Stomach smooth muscle (tissue), 2 donors: ENCODE data around the gene EN2.
"Not testable (repeated sequence)": the region's sequence is repeated elsewhere in the genome, so short reads cannot be mapped to it uniquely, and the experiment has no call there.

ENCODE experiments used
- H3K27ac ChIP-seq: one replicate; pipeline ENCODE4 v1.7.0; 2013; ENCODE audit warnings: mild to moderate bottlenecking, low read length, inconsistent platforms
- H3K27me3 ChIP-seq, 2 donors: one replicate each; pipeline ENCODE4 v1.7.0; 2013; ENCODE audit warnings: low read length in 2 of 2; ENCODE audit not compliant: insufficient read depth in 2 of 2, control insufficient read depth in 1 of 2
- H3K36me3 ChIP-seq, 2 donors: one replicate each; pipeline ENCODE4 v1.7.0; 2013; ENCODE audit warnings: low read length in 2 of 2; ENCODE audit not compliant: control insufficient read depth in 2 of 2, insufficient read depth in 2 of 2
- H3K4me1 ChIP-seq: one replicate; pipeline ENCODE4 v1.7.0; 2013; ENCODE audit warnings: low read length; ENCODE audit not compliant: control insufficient read depth, insufficient read depth
- H3K4me3 ChIP-seq, 2 donors: one replicate each; pipeline ENCODE4 v1.7.0; 2013; ENCODE audit warnings: low read length in 2 of 2
- H3K9ac ChIP-seq, 2 donors: one replicate each; pipeline ENCODE4 v1.7.0; 2013; ENCODE audit warnings: low read length in 2 of 2, mild to moderate bottlenecking in 1 of 2
- H3K9me3 ChIP-seq, 2 donors: one replicate each; pipeline ENCODE4 v1.7.0; 2013; ENCODE audit warnings: low read length in 2 of 2; ENCODE audit not compliant: control insufficient read depth in 2 of 2
- donor health status: healthy.
- donor health status: Pancreatic carcinoma.

Gene EN2

GRCh38 chr7:155441856-155442255 lies 16.1 kb upstream of the EN2 start:
- Histone ChIP-seq H3K27ac (no peak overlapping the region), H3K27me3 (peaks cover 27 to 49% of the 10 kb centered on the region in 2 donors)

DNA sequence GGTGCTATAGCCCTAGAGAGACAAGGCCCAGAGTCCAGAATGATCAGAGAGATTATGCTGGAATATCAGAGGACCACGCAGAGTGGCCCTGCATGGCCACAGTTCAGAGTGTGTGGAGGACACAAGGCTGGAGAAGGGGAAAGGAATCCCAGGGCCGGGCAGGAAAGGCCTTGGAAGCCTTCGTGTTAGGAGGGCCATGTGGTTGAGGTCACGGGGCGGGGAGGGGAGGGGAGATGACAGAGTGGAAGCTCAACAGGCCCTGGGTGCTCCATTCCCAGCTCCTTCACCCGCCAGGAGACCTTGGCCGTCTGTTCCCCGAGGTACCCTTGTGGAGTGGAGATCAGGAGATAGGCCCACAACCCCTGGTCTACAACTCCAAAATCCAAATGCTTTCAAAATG lies 13.2 kb upstream of the EN2 start:
- H3K27ac ChIP-seq, result no peak overlapping the region
- no peak overlapping the region for H3K9ac ChIP-seq
- H3K36me3 ChIP-seq, result no peaks in the 10 kb centered on the region
- no peak overlapping the region for H3K4me3 ChIP-seq
- H3K9me3 ChIP-seq, result no peaks in the 10 kb centered on the region
- peaks cover 7% of the 10 kb centered on the region for H3K4me1 ChIP-seq
- H3K27me3 ChIP-seq, result peaks cover 39 to 45% of the 10 kb centered on the region in 2 donors

More at GRCh38 chr7:155441856-155442255, 16.1 kb upstream of the EN2 start:
- no peaks in the 10 kb centered on the region for H3K9me3 ChIP-seq
- no peak overlapping the region for H3K9ac ChIP-seq
- no peak overlapping the region for H3K4me3 ChIP-seq
- no peaks in the 10 kb centered on the region for H3K36me3 ChIP-seq
- H3K4me1 ChIP-seq, result no peaks in the 10 kb centered on the region

DNA sequence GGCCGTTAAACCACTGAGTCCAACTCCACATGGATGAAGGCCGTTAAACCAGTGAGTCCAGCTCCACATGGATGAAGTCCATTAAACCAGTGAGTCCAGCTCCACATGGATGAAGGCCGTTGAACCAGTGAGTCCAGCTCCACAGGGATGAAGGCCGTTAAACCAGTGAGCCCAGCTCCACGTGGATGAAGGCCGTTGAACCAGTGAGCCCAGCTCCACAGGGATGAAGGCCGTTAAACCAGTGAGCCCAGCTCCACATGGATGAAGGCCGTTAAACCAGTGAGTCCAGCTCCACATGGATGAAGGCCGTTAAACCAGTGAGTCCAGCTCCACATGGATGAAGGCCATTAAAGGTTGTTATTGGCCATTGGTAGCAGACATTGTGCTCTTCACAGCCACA lies 12.3 kb upstream of the EN2 start:
- not testable (repeated sequence) for H3K27ac ChIP-seq, H3K36me3 ChIP-seq, H3K4me1 ChIP-seq, H3K4me3 ChIP-seq, H3K9ac ChIP-seq, H3K9me3 ChIP-seq
- H3K27me3 ChIP-seq, result peaks cover 41 to 45% of the 10 kb centered on the region in 2 donors

GRCh38 chr7:155447603-155448002 lies 10.3 kb upstream of the EN2 start:
- Histone ChIP-seq H3K4me1 (peaks cover 7% of the 10 kb centered on the region), H3K9me3 (no peaks in the 10 kb centered on the region), H3K36me3 (no peaks in the 10 kb centered on the region), H3K27me3 (peaks cover 54 to 57% of the 10 kb centered on the region in 2 donors), H3K27ac (no peak overlapping the region), H3K4me3 (no peak overlapping the region), H3K9ac (no peak overlapping the region)

DNA sequence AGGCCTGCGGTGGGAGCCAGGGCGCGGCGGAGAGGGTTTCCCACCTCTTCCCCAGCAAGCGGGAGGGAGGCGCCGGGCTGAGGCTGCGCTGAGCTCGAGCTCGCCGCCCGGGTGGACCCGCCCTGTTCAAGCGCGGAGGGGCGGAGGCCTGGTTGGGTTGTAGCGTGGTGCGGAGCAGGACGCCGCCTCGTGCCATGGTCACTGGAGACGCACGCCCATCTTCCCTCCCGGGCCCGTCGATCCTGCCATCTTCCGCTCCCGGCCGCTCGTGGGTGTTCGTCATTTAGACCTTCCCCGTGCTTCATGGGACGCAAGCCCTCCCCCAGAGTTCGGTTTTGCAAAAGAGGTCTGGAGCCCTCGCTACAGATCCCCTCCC lies 9.3 kb upstream of the EN2 start:
- no peak overlapping the region for H3K9ac ChIP-seq
- H3K27me3 ChIP-seq, result peaks cover 58 to 67% of the 10 kb centered on the region in 2 donors
- no peaks in the 10 kb centered on the region for H3K9me3 ChIP-seq
- H3K27ac ChIP-seq, result no peak overlapping the region
- H3K4me3 ChIP-seq, result peak overlapping the region in 1 of 2 donors; percentile 15
- H3K4me1 ChIP-seq, result peaks cover 7% of the 10 kb centered on the region
- no peaks in the 10 kb centered on the region for H3K36me3 ChIP-seq

GRCh38 chr7:155449008-155449868 lies 8.7 kb upstream of the EN2 start:
- Histone ChIP-seq H3K9ac (no peak overlapping the region), H3K9me3 (no peaks in the 10 kb centered on the region), H3K36me3 (no peaks in the 10 kb centered on the region), H3K4me3 (no peak overlapping the region), H3K27me3 (peaks cover 60 to 72% of the 10 kb centered on the region in 2 donors), H3K27ac (no peak overlapping the region), H3K4me1 (peaks cover 11% of the 10 kb centered on the region)

- Histone ChIP-seq H3K9me3 (no peaks in the 10 kb centered on the region), H3K27me3 (peaks cover 68 to 80% of the 10 kb centered on the region in 2 donors), H3K9ac (no peak overlapping the region), H3K27ac (no peak overlapping the region), H3K36me3 (no peaks in the 10 kb centered on the region), H3K4me3 (no peak overlapping the region), H3K4me1 (peaks cover 17% of the 10 kb centered on the region)
Measured at GRCh38 chr7:155449869-155450557, 7.9 kb upstream of the EN2 start.

DNA sequence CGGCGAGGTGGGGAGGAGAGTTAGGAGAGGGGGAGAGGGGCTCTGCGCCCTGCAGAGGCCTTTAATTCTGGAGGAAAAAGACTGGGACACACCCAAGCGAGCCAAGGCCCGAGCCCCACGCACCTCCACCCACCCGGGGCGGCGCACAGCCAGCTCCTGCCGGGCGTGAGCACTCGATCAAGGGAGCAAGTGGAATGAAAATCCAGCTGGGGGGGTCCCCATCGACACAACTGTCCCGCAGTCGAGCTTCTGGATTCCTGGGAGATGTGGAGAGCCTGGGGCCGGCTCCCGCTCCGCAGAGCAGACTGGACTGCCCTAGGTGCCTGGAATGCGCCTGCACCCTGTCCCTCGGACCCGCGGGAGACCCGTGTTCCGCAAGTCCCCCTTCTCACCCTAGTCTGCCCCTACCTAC lies 7.4 kb upstream of the EN2 start:
- H3K4me1 ChIP-seq, result peaks cover 19% of the 10 kb centered on the region
- no peaks in the 10 kb centered on the region for H3K36me3 ChIP-seq
- H3K27ac ChIP-seq, result no peak overlapping the region
- peaks cover 69 to 85% of the 10 kb centered on the region in 2 donors for H3K27me3 ChIP-seq
- H3K4me3 ChIP-seq, result no peak overlapping the region
- no peaks in the 10 kb centered on the region for H3K9me3 ChIP-seq
- no peak overlapping the region for H3K9ac ChIP-seq

- Histone ChIP-seq H3K27me3 (peaks cover 74 to 89% of the 10 kb centered on the region in 2 donors), H3K4me1 (peaks cover 21% of the 10 kb centered on the region), H3K4me3 (no peak overlapping the region), H3K9me3 (no peaks in the 10 kb centered on the region), H3K27ac (no peak overlapping the region), H3K9ac (no peak overlapping the region), H3K36me3 (no peaks in the 10 kb centered on the region)
Measured at GRCh38 chr7:155450970-155451801, 6.7 kb upstream of the EN2 start.

DNA sequence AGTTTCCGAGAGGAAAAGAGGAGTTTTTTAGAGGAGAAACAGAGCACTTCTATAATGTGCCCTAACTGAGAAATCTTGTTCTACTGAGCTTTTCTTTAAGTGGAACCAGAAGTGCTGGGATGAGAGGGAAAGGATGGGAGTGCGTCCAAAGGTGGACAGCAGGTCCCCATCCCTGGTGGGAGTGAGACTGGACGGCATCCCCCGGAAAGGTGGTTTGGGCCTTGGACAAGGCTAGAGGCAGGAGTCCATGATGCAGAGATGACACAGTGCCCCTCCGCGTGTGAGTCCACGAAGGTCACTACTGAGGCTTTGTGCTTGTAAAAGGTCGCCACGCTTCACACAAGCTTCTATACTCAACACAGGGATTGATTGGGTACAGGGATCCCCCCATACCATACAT lies 6.1 kb upstream of the EN2 start:
- no peak overlapping the region for H3K27ac ChIP-seq
- no peaks in the 10 kb centered on the region for H3K9me3 ChIP-seq
- no peak overlapping the region for H3K9ac ChIP-seq
- H3K4me3 ChIP-seq, result no peak overlapping the region
- H3K4me1 ChIP-seq, result peaks cover 27% of the 10 kb centered on the region
- peaks cover 80 to 95% of the 10 kb centered on the region in 2 donors for H3K27me3 ChIP-seq
- no peaks in the 10 kb centered on the region for H3K36me3 ChIP-seq
